WI38 (cell line): ENCODE measurements around the gene SP100.

Source experiments
- H3K4me3 ChIP-seq: 2 replicates; pipeline ENCODE4 v1.5.1; 2011; ENCODE audit warnings: low read depth, mild to moderate bottlenecking, control low read depth, low read length
- TF ChIP-seq, protein P1 (sequence below): IDR thresholded peaks from 2 replicates; pipeline ENCODE4 v1.5.1; 2012; ENCODE audit warnings: low read depth, mild to moderate bottlenecking, control low read depth, low read length

SP100 gene

DNA sequence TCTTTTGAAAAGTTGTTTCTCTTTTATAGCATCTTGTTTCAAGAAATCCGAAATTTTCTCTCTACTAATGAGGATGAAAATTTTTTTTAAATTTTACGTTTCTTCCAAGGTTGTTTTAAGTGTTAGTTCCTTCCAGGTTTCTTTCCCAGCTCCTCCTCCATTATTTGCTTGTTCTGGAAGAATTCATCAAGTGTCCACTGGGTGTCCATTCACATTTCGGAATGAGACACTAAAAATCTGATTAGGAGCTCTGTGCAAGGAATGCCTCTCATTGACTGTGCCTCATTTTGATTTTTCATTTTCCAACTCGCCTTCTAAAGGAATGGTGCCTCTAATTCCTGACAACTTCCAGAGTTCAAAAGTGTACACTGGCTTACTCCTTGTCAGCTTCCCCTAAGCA lies 6.1 kb downstream of the SP100 start:
- no peak overlapping the region for H3K4me3 ChIP-seq
- TF ChIP-seq, protein P1, sequence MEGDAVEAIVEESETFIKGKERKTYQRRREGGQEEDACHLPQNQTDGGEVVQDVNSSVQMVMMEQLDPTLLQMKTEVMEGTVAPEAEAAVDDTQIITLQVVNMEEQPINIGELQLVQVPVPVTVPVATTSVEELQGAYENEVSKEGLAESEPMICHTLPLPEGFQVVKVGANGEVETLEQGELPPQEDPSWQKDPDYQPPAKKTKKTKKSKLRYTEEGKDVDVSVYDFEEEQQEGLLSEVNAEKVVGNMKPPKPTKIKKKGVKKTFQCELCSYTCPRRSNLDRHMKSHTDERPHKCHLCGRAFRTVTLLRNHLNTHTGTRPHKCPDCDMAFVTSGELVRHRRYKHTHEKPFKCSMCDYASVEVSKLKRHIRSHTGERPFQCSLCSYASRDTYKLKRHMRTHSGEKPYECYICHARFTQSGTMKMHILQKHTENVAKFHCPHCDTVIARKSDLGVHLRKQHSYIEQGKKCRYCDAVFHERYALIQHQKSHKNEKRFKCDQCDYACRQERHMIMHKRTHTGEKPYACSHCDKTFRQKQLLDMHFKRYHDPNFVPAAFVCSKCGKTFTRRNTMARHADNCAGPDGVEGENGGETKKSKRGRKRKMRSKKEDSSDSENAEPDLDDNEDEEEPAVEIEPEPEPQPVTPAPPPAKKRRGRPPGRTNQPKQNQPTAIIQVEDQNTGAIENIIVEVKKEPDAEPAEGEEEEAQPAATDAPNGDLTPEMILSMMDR: no peak

DNA sequence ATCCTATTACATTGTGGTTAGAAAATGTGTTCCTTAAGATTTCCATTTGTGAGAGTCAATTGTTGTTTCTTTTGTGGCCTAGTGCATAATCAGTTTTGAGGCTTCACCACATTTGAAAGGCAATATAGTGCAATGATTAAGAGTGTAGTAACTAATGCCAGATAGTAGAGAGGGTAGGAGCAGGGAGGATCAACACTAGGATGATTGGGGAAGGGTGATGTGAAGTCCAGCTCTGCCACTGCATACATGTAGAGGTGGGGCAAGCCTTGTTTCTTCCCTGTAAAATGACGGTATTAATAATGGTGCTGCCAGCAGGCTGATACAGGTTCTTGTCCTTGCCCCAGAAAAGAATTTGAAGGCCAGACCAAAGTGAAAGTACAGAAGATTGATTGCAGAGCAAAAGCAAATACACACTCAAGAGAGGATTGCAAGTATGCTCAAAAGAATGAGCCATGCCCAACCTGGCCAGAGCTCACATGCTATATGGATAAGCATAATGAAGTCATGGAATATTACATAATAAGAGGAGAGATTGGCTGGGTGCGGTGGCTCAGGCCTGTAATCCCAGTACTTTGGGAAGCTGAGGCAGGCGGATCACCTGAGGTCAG lies 8.0 kb downstream of the SP100 start:
- TF ChIP-seq, protein P1: no peak
- H3K4me3 ChIP-seq: no peak overlapping the region

DNA sequence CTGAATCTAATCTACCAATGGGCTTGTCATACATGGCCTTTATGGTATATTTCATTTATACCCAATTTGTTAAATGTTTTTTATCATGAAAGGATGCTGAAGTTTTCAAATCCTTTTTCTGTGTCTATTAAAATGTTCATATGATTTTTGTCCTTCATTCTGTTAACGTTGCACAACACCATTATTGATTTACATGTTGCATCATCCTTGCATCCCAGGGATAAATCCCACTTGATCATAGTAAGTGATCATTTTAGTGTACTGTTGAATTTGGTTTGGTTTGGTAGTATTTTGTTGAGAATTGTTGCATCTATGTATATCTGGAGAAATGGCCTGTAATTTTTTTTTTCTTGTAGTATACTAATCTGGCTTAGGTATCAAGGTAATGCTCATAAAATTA lies 9.4 kb downstream of the SP100 start:
- no peak overlapping the region for H3K4me3 ChIP-seq
- TF ChIP-seq, protein P1: no peak

DNA sequence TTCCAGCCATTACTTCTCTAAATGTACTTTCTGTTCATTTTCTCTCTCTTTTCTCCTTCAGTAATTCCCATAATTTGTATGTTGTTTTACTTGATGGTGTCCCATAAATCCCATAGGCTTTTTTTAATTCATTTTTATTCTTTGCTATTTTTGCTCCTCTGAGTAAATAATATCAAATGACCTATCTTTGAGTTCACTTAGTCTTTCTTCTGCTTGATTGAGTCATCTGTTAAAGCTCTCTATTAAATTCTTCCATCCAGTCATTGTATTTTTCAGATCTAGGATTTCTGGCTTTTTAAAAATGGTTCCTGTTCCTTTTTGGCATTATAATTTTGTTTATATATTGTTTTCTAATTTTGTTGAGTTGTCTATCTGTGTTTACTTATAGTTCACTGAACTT lies 13.5 kb downstream of the SP100 start:
- TF ChIP-seq, protein P1: no peak
- no peak overlapping the region for H3K4me3 ChIP-seq

DNA sequence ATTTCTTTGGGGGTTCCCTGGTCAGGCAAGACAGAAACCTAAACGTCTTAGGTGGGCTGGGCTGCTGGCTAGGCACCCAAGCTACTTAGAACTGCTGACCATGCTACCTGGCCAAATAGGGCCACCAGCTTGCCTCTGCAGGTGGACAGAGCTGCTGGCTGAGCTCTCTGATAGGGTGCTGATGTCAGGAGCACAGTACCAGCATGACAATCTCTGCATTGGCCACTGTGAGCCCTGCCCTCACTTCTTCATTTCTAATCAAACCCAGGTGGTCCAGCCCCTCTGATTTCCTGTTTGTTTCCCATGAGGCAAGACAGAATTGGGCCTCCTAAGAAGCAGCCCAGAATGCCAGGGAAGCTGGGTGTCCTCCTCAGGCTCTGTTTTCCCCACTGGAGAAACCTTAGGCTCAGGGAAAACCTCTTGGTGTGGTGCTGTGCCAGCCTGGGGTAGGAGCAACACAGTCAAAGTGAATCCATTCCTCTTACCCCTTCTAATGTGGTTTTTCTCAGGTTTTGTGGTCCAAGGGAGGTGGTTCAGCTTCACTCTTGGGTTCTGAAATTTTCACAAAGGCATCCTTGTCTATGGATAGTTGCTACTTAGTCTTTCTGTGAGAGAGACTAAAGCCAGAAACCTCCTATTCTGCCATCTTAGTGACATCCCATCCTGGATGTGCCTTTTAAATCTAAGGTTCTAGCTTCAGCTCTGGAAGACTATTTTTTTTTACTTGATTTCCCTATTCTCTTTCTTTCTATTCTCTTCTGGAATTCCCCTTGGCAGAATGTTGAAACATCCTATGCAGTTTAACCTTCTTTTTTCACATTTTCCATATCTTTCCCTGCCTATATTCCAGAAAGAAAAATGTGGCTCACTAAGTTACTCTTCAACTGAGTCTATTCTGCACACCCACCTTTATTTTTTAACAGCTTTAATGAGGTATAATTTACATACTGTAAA lies 15.2 kb downstream of the SP100 start:
- H3K4me3 ChIP-seq: no peak overlapping the region
- TF ChIP-seq, protein P1: no peak

DNA sequence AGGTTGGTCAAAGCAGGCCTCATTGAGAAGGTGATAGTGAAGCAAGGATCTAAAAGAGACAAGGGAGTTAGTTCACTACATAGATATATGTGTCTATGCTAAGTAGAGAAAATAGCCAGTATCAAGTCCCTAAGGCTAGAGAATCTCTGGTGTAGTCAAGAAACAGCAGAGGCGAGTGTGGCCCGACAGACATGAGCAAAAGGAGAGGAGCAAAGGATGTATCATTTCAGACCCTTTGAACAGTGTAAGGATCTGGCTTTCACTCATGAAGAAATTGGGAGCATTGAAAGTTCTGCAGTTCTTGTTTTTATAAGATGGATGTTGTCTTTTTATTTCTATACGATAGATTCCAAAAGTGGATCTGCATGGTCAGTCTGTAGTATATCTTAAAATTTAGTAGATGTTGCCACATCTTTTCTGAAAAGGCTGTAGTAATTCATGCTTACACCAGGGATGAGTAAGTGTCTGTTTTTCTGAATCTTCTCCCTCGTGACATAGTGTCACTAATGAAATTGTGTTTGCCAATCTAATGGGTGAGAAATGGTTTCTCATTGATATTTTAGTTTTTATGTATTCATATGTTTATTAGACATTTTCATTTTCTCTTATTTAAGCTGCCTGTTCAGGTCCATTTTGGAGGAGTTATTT lies 18.8 kb downstream of the SP100 start:
- TF ChIP-seq, protein P1: no peak

More for the DNA sequence above, 18.8 kb downstream of the SP100 start:
- no peak overlapping the region for H3K4me3 ChIP-seq
